ENCODE results near the gene CTU1.

CTU1 gene

GRCh38 chr19:51081476-51081875, 26.7 kb downstream of the CTU1 start:
- no peak for DNase-seq

GRCh38 chr19:51079481-51080110, 28.6 kb downstream of the CTU1 start:
- no peak for DNase-seq

- no peak for DNase-seq
Observed at GRCh38 chr19:51078731-51079130, 29.5 kb downstream of the CTU1 start.

- no peak for DNase-seq
Observed at GRCh38 chr19:51078104-51078503, 30.1 kb downstream of the CTU1 start.

GRCh38 chr19:51076631-51077213, 31.5 kb downstream of the CTU1 start:
- no peak for DNase-seq

- DNase-seq: no peak
Observed at GRCh38 chr19:51075998-51076397, 32.2 kb downstream of the CTU1 start.

- no peak for DNase-seq
Observed at GRCh38 chr19:51071095-51071405, 37.2 kb downstream of the CTU1 start.

GRCh38 chr19:51070334-51071094, 37.7 kb downstream of the CTU1 start:
- DNase-seq: no peak

GRCh38 chr19:51066393-51067186, 41.6 kb downstream of the CTU1 start:
- no peak for DNase-seq

GRCh38 chr19:51065221-51065960, 42.8 kb downstream of the CTU1 start:
- no peak for DNase-seq

GRCh38 chr19:51064534-51065220, 43.5 kb downstream of the CTU1 start, which contains the start of gene KLK13:
KLK13 (minus strand) TSS chr19:51065092; CDS start chr19:51065067, 25 bp downstream.
- no peak for DNase-seq

- no peak for DNase-seq
Observed at GRCh38 chr19:51063664-51064063, 44.5 kb downstream of the CTU1 start.

- DNase-seq: no peak
Observed at GRCh38 chr19:51060973-51061372, 47.2 kb downstream of the CTU1 start.

- no peak for DNase-seq
Observed at GRCh38 chr19:51060336-51060735, 47.9 kb downstream of the CTU1 start.

GRCh38 chr19:51059715-51060114, 48.5 kb downstream of the CTU1 start:
- no peak for DNase-seq

- DNase-seq: no peak
Observed at GRCh38 chr19:51055866-51056265, 52.3 kb downstream of the CTU1 start.
